Measurements from ENCODE around the gene FRYL. TPM values are rescaled to one million over a fixed set of nuclear protein-coding genes. Genes with fewer than 3 reads are reported as not detected.
A peak's percentile ranks its signal among the peaks of the same experiment; 100 is the strongest.
"Not testable (repeated sequence)": the region's sequence is repeated elsewhere in the genome, so short reads cannot be mapped to it uniquely, and the experiment has no call there.

FRYL gene
- total and polyA plus RNA-seq, 11 donors = 12.3 to 61.3 (median 34.4) TPM

- H3K36me3 ChIP-seq = no peaks in the 10 kb centered on the region
Observed at GRCh38 chr4:48801016-48801715, 21.1 kb upstream of the FRYL start.

GRCh38 chr4:48800155-48800554 lies 20.1 kb upstream of the FRYL start:
- H3K27me3 ChIP-seq; intact Hi-C loops (cut with DNase I): not testable (repeated sequence)
- 76 to 89% (median 86%) methylated on average over 2 of the region's 2 CpGs for WGBS, 4 donors

More at GRCh38 chr4:48801016-48801715, 21.1 kb upstream of the FRYL start:
- no peaks in the 10 kb centered on the region for H3K9me3 ChIP-seq
- TF ChIP-seq CTCF (IDR thresholded peaks at IDR 0.05) (no peak), POLR2A (IDR thresholded peaks at IDR 0.05) (no peak)
- ATAC-seq = no peak
- H3K27me3 ChIP-seq = no peaks in the 10 kb centered on the region
- intact Hi-C loops (cut with DNase I) = no loop called here
- H3K4me1 ChIP-seq = peaks cover 0 to 41% (median 19%) of the 10 kb centered on the region in 12 donors
- peak overlapping the region in 10 of 12 donors; percentile 1 to 73 (median 56) for H3K27ac ChIP-seq
- DNase-seq = no peak
- no peak overlapping the region for H3K4me3 ChIP-seq
- WGBS, 4 donors = 53 to 63% (median 58%) methylated on average over 3 of the region's 3 CpGs

GRCh38 chr4:48799157-48799556 lies 19.1 kb upstream of the FRYL start:
- Histone ChIP-seq H3K36me3 (no peaks in the 10 kb centered on the region), H3K4me1 (peaks cover 0 to 30% (median 14%) of the 10 kb centered on the region in 12 donors), H3K27ac (no peak overlapping the region), H3K4me3 (no peak overlapping the region), H3K9me3 (no peaks in the 10 kb centered on the region), H3K27me3 (no peaks in the 10 kb centered on the region)
- ATAC-seq (no peak), DNase-seq (no peak)
- intact Hi-C loops (cut with DNase I) = loop anchor here in 1 of 10 donors (10.0 kb wide), 1 partner anchor 166 kb away; no protein-coding TSS in a partner anchor
- WGBS, 4 donors = 34 to 54% (median 46%) methylated on average over 2 of the region's 2 CpGs
- TF ChIP-seq POLR2A (IDR thresholded peaks at IDR 0.05) (no peak), CTCF (IDR thresholded peaks at IDR 0.05) (no peak)

More at GRCh38 chr4:48800155-48800554, 20.1 kb upstream of the FRYL start:
- peaks cover 0 to 40% (median 19%) of the 10 kb centered on the region in 12 donors for H3K4me1 ChIP-seq
- DNase-seq, ATAC-seq, H3K4me3 ChIP-seq, H3K36me3 ChIP-seq, H3K27ac ChIP-seq, H3K9me3 ChIP-seq: not testable (repeated sequence)

DNA sequence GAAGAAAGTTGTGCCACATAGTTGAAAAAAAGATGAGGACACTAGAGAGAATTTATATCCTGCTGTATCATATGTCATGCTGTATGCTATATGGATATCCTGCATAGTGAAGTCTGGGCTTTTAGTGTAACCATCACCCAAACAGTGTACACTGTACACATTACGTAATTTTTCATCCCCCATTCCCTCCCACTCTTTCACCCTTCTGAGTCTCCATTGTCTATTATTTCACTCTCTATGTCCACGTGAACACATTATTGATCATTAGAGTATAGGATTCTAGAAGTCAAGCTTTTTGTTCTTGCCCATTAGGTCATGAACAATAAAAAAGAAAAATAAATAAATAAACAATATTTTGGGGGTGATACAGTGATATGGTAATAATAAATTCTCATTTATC lies 18.0 kb upstream of the FRYL start:
- no peak for TF ChIP-seq CTCF (IDR thresholded peaks at IDR 0.05)
- no peak for TF ChIP-seq POLR2A (IDR thresholded peaks at IDR 0.05)
- intact Hi-C loops (cut with DNase I) = loop anchor here in 1 of 10 donors (10.0 kb wide), 1 partner anchor 167 kb away; no protein-coding TSS in a partner anchor
- Histone ChIP-seq H3K27me3 (no peaks in the 10 kb centered on the region), H3K4me1 (peaks cover 0 to 25% (median 11%) of the 10 kb centered on the region in 12 donors), H3K4me3 (no peak overlapping the region), H3K9me3 (no peaks in the 10 kb centered on the region), H3K27ac (no peak overlapping the region), H3K36me3 (no peaks in the 10 kb centered on the region)
- DNase-seq (no peak), ATAC-seq (no peak)
- 90 to 97% (median 95%) methylated on average over 2 of the region's 2 CpGs for WGBS, 4 donors
